HG02870 (cell line): ENCODE results near the gene RARRES2.
"Not testable (repeated sequence)": the region's sequence is repeated elsewhere in the genome, so short reads cannot be mapped to it uniquely, and the experiment has no call there.

Experiments used
- ATAC-seq: cut with Tn5 transposase; IDR thresholded peaks from one replicate; pipeline ENCODE4 v1.9.1; 2021; ENCODE audit warnings: mild to moderate bottlenecking, moderate library complexity; ENCODE audit not compliant: unreplicated experiment

Gene RARRES2

GRCh38 chr7:150295614-150296013 lies 45.8 kb downstream of the RARRES2 start:
- ATAC-seq = not testable (repeated sequence)

- ATAC-seq = not testable (repeated sequence)
Measured at GRCh38 chr7:150295027-150295426, 46.4 kb downstream of the RARRES2 start.

- not testable (repeated sequence) for ATAC-seq
Measured at GRCh38 chr7:150290317-150290716, 51.1 kb downstream of the RARRES2 start.

- not testable (repeated sequence) for ATAC-seq
Measured at GRCh38 chr7:150288816-150289215, 52.6 kb downstream of the RARRES2 start.
